GM18498 (cell line): ENCODE data around the gene ATXN2L.
A peak's percentile ranks its signal among the peaks of the same experiment; 100 is the strongest.
"Not testable (repeated sequence)": the region's sequence is repeated elsewhere in the genome, so short reads cannot be mapped to it uniquely, and the experiment has no call there.

Source experiments
- ATAC-seq: cut with Tn5 transposase; IDR thresholded peaks from one replicate; pipeline ENCODE4 v1.9.1; 2021; ENCODE audit warnings: mild to moderate bottlenecking, moderate library complexity; ENCODE audit not compliant: unreplicated experiment

Gene ATXN2L

DNA sequence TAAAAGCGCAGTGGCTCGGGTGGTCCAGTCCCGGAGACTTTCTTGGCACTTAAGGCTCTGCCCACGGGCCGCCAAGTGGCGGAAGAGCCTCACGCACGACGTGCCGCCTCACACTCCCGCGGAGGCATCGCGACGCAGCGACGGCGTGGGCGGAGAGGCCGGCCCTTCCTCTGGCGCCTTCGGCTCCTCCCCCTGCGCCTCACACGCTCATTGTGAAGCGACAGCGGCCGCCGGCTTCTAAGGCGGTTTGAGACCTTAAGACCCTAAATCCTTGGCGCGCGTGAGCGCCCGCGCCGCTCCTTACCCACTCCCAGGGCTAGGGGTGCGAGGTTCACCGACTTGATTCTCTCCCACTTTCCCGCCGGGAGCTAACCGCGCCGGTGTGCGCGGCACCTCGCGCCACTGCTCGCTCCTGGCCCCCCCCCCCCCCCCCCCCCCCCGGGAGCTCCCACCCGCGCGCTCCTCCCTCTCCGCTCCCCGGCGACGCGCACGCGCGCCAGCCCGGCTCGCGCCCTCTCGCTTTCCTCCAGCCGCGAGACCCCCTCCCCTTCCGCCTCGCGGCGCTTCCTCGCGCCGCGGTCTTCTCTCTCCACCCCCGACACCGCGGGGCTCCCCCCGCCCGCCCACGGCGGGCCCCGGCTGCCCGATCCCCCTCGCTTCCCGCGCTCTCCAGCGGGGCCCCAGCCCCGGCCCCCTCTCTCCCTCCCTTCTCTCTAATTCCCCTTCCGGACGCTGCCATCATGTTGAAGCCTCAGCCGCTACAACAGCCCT is at the start of gene ATXN2L:
ATXN2L (plus strand) TSS at position 480 of the 771 bp plus-strand sequence; CDS start at position 741, 261 bp downstream.
- peak; percentile 56 for ATAC-seq

DNA sequence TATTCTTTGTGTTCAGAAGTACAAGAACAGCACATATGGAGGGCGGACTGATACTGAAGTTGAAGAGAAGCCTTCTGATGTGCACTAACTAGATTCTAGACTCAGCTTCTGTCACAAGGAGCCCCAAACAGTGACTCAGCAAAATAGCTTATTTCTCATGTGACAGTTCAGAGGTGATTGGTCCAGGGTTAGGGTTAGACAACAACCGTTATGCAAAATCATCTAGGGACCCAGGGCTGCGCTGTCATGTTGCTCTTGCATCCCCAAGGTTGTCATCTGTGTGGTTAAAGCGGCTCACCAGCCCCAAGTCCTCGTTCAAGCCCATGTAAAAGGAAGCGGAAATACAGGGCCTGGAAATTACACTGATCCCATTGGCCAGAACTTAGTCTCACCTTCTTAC is 41.1 kb upstream of the ATXN2L start:
- not testable (repeated sequence) for ATAC-seq

- ATAC-seq, result not testable (repeated sequence)
These were observed 40.4 kb upstream of the ATXN2L start for GRCh38 chr16:28782357-28782756.

DNA sequence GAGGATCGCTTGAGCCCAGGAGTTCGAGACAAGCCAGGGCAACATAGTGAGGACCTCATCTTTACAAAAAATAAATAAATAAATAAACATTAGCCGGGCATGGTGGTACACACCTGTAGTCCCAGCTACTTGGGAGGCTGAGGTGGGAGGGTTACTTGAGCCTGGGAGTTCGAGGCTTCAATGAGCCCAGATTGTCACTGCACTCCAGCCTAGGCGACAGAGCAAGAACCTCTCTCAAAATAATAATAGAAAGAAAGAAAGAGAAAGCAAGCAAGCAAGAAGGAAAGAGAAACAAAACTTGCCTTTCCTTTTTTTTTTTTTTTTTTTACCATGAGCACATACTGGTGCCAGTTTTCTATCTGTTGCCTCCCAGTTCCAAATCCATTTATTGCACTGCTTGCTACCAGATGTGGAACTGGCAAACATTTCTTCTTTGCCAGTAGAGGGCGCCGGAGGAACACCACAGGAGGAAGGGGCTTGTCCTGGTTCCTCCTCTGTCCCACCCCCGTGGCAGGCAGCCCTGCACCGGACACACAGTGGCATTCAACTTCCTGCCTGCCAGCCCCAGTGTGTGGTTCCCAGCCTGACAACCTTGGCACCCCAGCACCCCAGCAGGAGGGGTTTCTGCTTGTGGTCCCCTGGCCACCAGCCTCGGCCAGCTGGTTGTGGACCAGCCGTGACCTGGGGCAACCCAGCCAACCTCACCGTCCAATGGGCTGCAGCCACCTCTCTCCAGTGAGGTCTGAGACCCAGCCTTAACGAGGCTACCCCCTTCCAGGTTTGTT is 20.4 kb upstream of the ATXN2L start:
- peak; percentile 63 for ATAC-seq

GRCh38 chr16:28807445-28808120 is 15.2 kb upstream of the ATXN2L start:
- ATAC-seq, result not testable (repeated sequence)

GRCh38 chr16:28820016-28820415 is 2.8 kb upstream of the ATXN2L start:
- no peak for ATAC-seq

- ATAC-seq, result not testable (repeated sequence)
These were observed 2.3 kb upstream of the ATXN2L start for GRCh38 chr16:28820546-28820945.

GRCh38 chr16:28821874-28822519 is 802 bp upstream of the ATXN2L start:
- ATAC-seq, result no peak

DNA sequence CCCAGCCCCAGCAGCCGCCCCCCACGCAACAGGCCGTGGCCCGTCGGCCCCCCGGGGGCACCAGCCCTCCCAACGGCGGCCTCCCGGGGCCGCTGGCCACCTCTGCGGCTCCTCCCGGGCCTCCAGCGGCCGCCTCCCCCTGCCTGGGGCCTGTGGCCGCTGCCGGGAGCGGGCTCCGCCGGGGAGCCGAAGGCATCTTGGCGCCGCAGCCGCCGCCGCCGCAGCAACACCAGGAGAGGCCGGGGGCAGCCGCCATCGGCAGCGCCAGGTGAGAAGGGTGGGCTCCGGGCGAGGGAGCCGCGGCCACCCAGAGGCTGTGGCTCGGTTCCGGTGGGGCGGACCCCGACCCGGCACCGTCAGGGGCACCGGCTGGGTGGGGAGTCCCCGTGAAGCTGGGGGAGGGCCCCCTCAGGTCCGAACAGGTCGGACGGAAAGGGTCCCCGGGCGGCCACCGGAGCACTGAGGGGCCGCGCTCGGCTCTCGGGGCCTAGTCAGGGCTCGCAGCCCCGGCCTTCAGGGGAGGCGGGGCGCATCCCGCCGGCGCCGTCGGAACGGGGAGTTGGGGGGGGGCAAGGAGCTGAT is 583 bp downstream of the ATXN2L start:
- ATAC-seq, result peak; percentile 22

GRCh38 chr16:28823873-28824716 is 1.3 kb downstream of the ATXN2L start:
- peak; percentile 66 for ATAC-seq

DNA sequence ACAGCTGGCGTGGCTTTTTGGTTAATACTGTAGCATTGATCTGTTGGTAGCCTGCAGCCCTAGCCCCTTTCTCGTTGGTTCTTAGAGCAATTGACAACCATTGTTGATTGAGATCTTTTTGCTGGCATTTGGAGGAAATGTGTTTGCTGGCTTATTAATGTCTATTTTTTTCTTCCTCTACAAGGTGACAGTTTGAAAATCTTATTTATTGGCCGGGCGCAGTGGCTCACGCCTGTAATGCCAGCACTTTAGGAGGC is 1.8 kb downstream of the ATXN2L start:
- no peak for ATAC-seq

GRCh38 chr16:28826141-28826540 is 3.3 kb downstream of the ATXN2L start:
- no peak for ATAC-seq

DNA sequence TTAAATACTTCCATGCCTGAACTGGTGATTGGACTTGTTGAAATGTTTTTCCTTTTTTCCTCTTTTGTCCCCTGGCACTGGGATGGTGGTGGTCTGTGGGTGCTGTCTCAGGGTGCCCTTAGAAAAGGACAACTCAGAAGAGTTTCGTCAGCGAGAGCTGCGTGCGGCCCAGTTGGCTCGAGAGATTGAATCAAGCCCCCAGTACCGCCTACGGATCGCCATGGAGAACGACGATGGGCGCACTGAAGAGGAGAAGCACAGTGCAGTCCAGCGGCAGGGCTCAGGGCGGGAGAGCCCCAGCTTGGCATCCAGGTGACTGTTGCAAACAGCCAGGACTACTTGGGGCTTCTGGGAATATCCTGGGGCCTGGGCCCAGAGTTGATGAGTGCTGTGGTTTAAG is 6.9 kb downstream of the ATXN2L start:
- ATAC-seq, result no peak

DNA sequence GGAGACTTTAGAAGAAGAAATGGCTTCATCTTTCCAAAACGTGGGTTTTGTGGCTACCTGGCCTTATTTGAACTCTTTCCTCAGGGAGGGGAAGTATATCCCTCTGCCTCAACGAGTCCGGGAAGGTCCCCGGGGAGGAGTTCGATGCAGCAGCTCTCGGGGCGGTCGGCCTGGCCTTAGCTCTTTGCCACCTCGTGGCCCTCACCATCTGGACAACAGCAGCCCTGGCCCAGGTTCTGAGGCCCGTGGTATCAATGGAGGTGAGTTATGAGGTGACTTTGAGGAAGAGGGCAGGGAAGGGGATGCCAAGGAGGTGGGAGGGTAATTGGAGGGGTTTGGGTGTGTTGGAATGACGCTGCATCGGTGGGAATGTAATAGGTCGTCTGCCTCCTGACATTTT is 7.7 kb downstream of the ATXN2L start:
- ATAC-seq, result no peak

GRCh38 chr16:28834349-28834748 is 11.6 kb downstream of the ATXN2L start:
- ATAC-seq, result no peak

DNA sequence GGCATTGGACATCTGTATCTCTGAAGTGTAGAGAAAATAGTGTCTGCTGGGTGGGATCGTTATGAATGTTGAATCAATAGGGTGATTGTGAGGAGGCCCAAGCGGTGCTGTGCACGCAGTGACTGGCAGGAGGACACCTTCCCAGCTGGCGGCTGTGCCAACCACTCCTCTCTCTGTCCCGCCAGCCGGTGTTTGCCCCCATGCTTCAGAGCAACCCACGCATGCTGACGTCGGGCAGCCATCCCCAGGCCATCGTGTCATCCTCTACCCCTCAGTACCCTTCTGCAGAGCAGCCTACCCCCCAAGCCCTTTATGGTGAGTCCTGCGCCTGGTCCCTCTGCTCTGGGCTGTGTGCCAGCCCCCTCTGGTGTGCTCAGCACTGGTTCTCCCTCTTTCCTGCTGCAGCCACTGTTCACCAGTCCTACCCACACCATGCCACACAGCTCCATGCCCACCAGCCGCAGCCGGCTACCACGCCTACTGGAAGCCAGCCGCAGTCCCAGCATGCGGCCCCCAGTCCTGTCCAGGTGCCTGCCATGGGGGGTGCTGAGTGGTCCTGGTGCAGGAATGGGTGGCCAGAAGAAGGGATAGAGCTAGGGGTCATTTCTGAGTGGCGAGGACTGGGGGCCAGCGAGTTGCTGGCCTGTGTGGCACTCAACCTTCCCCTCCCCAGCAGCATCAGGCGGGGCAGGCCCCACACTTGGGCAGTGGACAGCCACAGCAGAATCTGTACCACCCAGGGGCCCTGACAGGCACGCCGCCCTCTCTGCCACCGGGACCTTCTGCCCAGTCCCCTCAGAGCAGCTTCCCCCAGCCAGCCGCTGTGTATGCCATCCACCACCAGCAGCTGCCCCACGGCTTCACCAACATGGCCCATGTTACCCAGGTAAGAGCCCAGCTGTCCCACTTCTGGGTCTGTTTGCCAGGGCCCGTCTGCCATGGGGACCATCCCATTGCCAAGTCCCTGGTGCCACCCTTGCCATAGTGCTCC is 12.4 kb downstream of the ATXN2L start:
- ATAC-seq, result no peak

DNA sequence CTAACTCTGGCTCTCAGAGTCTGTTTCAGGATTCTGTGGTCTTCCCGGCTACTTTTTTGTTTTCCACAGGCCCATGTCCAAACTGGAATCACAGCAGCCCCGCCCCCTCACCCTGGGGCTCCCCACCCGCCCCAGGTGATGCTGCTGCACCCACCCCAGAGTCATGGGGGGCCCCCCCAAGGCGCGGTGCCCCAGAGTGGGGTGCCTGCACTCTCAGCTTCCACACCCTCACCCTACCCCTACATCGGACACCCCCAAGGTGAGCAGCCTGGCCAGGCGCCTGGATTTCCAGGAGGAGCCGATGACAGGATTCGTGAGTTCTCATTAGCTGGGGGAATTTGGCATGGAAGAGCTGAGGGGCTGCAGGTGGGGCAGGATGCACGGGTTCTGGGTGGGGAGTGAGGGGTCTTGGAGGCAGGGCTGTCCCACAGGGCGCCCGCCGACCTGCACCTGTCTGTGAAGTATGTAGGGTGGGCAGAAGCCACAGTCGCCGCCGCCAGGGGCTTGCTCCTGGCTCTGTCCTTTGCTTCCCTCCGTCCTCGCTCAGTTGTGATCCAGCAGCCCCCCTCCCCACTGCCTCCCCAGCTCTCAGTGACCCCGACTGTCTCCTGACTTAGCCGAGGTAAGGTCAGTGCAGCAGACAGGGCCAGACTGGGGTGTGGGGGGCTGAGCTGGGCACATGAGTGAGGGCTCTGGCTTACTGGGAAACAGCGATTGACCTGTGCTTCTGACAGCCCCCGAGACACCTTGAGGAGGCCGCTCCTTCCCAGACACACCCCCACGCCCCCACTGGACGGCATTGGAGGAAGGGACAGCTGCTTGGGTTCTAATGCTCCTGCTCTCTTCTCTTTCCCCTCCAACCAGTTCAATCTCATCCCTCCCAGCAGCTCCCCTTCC is 13.3 kb downstream of the ATXN2L start:
- ATAC-seq, result no peak

GRCh38 chr16:28836761-28837064 is 13.9 kb downstream of the ATXN2L start:
- no peak for ATAC-seq
